ENCODE results near the gene SRRM4.

SRRM4 gene

GRCh38 chr12:119171691-119172425 is 190.5 kb downstream of the SRRM4 start:
- no peak for DNase-seq

DNA sequence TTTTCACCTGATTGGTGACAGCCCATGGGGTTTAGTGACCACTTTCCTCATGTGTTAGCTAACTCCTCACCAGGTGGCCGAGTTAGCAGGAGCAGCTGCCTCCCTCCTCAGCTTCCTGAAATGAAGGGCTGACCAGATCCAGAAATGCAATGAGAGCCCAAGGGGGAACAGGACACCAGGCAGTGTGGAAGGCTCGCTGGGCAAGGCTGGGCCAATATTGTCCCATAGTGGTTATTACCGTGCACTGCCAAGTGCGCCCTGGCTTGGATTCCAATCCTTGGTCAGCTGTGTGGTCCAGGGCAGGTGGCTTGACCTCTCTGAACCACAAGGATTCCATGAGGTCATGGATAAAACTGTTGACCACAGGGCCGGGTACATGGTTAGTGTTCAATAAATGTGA is 193.7 kb downstream of the SRRM4 start:
- DNase-seq, result no peak

- DNase-seq, result peak; percentile 41
Observed at GRCh38 chr12:119176267-119177055, 195.1 kb downstream of the SRRM4 start.

GRCh38 chr12:119177056-119177325 is 195.7 kb downstream of the SRRM4 start:
- DNase-seq, result no peak

DNA sequence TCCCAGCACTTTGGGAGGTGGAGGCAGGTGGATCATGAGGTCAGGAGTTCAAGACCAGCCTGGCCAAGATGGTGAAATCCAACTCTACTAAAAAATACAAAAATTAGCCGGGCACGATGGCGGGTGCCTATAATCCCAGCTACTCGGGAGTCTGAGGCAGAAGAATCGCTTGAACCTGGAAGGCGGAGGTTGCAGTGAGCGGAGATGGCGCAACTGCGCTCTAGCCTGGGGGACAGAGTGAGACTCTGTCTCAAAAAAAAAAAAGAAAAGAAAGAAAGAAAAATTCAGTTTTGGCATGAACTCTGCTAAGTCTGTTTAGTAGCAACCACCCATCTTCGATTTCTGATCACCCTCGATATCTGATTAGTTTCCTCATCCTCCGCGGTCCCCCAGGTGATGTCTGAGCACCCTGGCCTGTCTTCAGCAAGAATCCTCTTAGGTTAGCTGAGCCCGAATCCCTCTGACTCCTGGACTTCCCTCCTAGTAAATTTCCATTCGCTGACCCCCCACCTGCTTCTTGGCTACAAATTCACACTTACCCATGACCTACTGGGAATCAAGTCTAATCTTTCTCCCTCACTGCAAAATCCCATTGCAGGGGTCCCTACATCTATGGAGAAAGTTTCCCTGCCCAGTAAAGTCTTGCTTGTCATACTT is 196.5 kb downstream of the SRRM4 start:
- no peak for DNase-seq

DNA sequence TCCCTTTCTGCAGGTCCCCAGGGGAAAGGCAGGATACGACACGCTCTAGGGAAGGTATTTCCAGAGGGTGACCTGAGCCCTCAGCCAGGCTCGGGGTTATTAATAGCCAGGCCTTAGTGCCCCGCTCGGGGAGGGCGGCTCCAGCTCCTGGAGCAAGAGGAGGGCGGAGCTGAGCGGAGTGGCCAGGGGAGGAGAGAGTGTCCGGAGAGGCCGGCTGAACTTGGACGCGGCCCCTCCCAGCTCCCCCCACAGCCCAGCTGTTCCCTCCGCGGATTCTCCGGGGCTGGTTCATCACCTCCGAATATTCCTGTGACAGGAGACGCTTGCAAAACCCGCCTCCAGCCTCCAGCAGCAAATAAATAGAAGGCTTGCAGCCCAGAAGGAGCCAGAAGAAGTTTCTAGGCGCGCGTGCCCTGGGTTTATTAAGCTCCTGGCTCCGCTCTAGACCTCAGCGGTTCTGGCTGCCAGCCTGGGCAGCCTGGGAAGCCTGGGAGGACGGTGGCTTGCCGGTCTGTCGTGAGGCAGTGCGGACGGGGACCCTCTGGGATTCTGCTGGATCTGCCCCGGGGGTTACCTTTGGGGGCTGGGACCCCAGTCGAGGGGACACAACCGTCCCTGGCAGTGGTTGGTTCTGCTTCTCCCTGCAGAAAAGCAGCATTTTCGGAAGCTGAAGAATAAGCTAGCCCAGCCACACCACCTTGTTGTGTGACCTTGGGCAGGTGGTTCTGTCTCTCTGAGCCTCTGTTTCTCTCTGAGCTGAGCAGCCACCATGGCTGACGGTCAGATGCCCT is 197.4 kb downstream of the SRRM4 start, which contains the start of gene HSPB8:
Gene HSPB8, plus strand, starts transcription at position 388 of the 791 bp plus-strand sequence. Its CDS starts 382 bp downstream, at position 770.
- DNase-seq, result peak; percentile 48

GRCh38 chr12:119179335-119180021 is 198.1 kb downstream of the SRRM4 start:
- peak; percentile 9 for DNase-seq

DNA sequence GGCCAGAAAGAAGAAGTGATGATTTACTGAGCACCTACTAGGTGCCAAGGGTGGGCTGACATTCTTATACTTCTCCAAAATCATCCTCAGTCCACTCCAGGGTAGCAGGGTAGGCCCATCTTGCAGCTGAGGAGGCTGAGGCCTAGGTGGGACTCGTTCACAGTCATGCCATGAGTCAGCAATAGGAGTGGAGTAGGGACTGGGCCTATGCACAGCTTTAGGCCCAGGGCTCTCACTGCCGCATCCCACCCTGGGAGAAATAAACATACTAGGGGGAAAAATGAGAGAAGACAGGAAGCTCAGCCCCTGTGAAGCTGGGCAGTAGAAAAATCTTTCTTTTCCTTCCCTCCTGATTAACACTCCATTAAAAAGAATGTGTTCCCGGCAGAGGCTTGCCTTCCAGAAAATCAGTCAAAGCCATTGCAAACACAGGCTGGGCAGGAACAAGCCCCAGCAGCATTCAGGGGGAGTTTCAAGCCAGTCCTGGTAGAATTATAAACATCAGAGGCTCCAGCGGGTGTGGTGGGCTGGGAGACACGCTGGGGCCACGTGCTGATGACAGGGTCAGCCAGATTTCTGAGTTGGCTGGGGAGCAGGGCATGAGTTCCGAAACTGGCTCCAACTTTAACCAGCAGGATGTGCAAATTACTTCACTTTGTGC is 199.2 kb downstream of the SRRM4 start:
- DNase-seq, result no peak

- DNase-seq, result no peak
Observed at GRCh38 chr12:119181202-119181601, 199.9 kb downstream of the SRRM4 start.

DNA sequence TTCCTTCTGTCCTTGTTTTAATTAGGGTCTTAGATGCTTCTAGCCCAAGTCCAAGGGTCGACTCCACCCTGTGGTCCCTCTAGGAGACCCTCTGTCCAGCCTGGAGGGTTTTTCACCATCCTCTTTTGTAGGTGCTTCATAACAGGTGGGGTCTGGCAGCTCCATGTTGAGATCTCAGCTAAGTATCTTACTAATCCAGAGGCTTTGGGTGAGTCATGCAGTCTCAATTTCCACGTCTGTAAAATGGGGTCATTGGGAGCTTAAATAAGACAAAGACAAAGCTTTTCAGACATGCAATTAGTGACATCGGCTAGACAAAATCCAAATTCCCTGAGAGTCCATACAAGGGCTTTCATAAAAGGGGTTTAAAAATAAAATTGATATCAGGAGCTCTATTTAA is 200.6 kb downstream of the SRRM4 start:
- no peak for DNase-seq

GRCh38 chr12:119182701-119183493 is 201.6 kb downstream of the SRRM4 start:
- DNase-seq, result no peak

DNA sequence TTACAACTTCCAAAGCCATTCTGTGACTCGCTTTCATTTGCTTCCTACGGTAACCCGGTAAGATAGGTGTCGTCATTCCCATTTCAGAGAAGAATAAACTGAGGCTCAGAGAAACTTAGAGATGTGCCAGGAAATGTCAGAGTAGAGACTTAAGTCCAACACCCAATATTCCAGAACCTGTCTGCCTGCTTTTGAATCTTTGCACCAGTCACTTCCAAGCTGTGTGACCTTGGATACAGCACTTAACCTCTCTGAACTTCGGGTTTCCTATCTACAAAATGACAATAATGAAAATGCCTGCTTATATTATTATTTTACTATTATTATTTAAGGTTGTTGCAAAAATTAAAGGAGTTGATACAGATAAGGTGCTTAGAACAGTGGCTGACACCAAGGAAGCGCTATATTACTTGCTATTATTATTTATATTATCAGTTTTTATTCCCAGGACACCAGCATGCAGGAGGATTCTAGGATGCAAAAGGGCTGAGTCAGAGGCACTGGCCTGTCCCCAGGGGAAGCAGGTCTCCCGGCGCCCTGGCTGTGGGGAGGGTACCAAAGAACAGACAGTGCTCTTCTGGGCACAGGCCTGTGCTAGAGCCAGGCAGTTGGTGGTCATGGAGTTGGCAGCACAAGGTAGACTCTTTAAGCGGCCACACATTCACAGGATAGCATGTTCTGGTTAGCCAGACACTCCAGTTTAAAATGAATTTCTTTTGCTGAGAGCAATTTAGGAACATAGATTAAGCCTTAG is 202.8 kb downstream of the SRRM4 start:
- no peak for DNase-seq

- DNase-seq, result no peak
Observed at GRCh38 chr12:119195256-119195655, 213.9 kb downstream of the SRRM4 start.

- DNase-seq, result no peak
Observed at GRCh38 chr12:119198440-119198839, 217.1 kb downstream of the SRRM4 start.

DNA sequence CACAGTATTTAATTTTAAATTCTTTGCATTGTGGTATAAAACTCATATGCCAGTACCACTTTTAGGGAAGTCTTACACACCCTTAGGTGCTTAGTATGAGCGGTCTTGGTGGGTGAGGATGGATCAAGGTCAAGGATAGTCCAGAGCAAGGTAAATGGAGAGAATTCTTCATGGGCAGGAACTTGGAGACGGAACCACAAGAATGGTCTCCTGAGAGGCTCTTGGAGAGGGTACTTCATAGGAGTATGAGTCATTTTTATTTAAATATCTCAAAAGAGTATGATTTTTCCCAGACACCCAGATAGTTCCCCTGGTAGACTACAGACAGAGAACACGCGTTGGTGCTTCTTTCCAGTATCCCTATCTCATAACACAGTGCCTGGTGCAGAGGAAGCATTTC is 219.3 kb downstream of the SRRM4 start:
- DNase-seq, result no peak

DNA sequence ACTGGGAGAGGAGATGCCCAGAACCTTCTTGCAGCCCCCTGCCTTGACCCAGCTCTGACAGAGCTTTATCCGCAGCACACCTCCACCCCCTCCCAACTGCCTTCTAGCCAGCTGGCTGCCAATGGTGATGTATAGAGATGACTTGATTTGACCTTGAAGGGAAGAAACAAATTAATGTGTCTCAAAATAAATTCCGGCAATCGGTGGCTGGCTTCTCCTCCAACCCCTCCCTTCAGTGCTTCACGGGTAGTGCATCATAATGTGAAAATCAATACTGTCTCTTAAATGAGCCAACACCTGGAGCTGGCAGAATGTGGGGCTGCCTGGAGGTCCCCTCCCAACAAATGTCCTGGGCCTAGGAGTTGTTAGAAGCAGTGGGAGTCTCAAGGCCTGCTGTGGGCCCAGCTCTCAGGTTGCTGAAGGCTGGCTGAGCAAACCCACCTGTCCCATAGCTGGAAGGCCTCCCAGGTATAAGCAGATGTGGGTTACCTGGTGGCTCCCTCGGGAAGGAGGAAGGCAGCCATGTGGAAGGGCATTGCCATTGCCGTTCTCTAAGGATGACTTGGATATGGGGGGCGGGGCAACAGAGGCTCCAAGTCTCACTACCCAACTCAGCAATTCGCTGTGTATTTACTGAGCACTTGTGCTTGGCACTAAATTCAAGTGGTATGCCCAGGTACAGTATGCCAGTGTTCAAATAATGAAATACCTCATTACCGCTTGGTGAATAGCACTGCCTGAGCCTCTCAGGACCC is 220.6 kb downstream of the SRRM4 start:
- no peak for DNase-seq

DNA sequence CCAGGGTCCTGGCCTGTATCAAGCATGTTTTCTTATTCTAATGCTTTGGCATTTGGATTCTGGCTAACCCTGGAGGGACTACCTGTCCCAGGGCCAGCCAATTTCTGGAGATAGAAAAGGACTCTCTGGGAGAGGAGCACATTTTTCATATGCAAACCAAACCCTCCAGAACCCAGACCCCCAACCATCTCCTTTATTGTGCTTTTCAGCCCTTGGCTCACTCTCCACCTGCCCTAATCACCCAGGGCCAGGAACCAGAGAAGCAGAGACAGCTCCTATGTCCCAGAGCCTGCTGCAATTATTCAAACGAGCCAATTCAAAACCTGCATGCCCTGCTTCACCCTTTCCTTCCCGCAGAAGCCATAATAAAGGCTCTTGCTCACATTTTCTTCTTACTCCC is 221.2 kb downstream of the SRRM4 start:
- no peak for DNase-seq

DNA sequence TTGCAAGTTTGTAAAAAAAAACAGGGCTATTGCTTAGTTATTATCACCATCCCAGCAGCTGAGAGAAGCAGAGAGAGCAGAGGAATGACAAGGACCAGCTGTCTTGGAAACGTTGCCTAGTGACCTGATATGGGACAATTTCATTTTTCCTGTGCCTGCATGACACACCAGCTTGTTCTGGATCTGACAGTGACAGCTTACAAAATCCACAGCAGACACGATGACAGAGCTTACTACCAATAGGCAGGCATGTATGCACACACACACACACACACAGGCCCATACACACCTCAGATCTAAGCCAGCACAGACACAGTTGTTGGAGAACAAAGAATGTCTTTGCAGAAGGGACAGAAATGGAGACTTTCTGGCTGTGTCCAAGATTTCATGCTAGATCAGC is 222.8 kb downstream of the SRRM4 start:
- DNase-seq, result no peak

DNA sequence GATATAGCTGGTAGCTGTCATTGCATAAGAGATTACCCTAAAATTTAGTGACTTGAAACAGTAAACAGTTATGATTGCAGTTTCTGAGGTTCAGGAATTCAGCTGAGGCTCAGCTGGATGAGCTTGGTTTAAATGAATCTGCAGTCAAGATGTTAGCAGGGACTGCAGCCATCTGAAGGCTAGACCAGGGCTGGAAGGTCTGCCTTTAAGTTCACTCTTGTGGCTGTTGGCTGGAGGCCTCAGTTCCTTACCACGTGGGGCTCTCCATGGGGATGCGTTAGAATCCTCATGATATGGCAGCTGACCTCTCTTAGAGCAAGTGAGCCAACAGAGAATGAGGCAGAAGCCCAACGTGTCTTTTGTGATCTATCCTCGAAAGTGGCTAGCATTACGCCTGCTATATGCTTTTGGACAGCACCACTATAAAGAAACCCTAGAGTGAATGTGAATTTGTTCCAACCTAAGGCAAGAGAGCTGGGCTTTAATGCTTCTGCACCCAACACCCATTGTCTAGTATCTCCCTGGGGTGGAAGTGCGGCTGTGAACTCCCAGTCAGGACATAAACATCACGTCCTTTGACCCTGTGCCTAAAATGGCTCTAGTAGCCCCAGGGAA is 223.4 kb downstream of the SRRM4 start:
- no peak for DNase-seq
